Transverse colon (tissue), 4 donors: ENCODE data around the gene MDFIC2. TPM values are rescaled to one million over a fixed set of nuclear protein-coding genes. Genes with fewer than 3 reads are reported as not detected.
"Not testable (repeated sequence)": the region's sequence is repeated elsewhere in the genome, so short reads cannot be mapped to it uniquely, and the experiment has no call there.

Experiments
- DNase-seq: peaks from one replicate; pipeline ENCODE4 v3.0.0-alpha.2; 2019
- H3K27ac ChIP-seq, 4 donors: fragments of 200-600 bp; sonication (generic); 2 replicates each; pipeline ENCODE4 v1.5.1; 2016 to 2018; ENCODE audit warnings: inconsistent platforms in 4 of 4
- H3K27me3 ChIP-seq: fragments of 200-600 bp; sonication (generic); 2 replicates; pipeline ENCODE4 v1.5.1; 2017; ENCODE audit warnings: inconsistent platforms
- H3K36me3 ChIP-seq, 4 donors: fragments of 200-600 bp; sonication (generic); 2 replicates each; pipeline ENCODE4 v1.5.1; 2017 to 2019; ENCODE audit warnings: inconsistent platforms in 4 of 4
- H3K4me1 ChIP-seq, 4 donors: fragments of 200-600 bp; sonication (generic); 2 replicates each; pipeline ENCODE4 v1.5.1; 2017 to 2020; ENCODE audit warnings: inconsistent platforms in 4 of 4
- H3K4me3 ChIP-seq, 4 donors: fragments of 200-600 bp; sonication (generic); 1 replicate in 1 of 4; 2 replicates in 3 of 4; pipeline versions ENCODE4 v1.5.1 to v1.6.1; 2017 to 2019; ENCODE audit warnings: inconsistent platforms in 4 of 4
- H3K9me3 ChIP-seq, 2 donors: fragments of 200-600 bp; sonication (generic); 2 replicates each; pipeline ENCODE4 v1.5.1; 2017 to 2019; ENCODE audit warnings: inconsistent platforms in 2 of 2
- CTCF ChIP-seq, 5 experiments: fragments of 200-600 bp in 3 of 5; fragments of 450-650 bp in 2 of 5; sonication (generic) in 3 of 5; IDR thresholded peaks; 1 replicate in 2 of 5; 2 replicates in 3 of 5; pipeline ENCODE4 v1.5.1; 2016 to 2017; ENCODE audit warnings: antibody characterized with exemption in 5 of 5, inconsistent platforms in 3 of 5, mild to moderate bottlenecking in 2 of 5, moderate library complexity in 1 of 5
- EP300 ChIP-seq: sonication (generic); formaldehyde crosslinking; IDR thresholded peaks from one replicate; pipeline ENCODE4 v1.6.1; 2017; ENCODE audit warnings: antibody characterized with exemption, low read depth
- POLR2A ChIP-seq: fragments of 450-650 bp; IDR thresholded peaks from one replicate; pipeline ENCODE4 v1.6.1; 2016; ENCODE audit warnings: antibody characterized with exemption, mild to moderate bottlenecking, moderate library complexity
- POLR2AphosphoS5 ChIP-seq, 3 donors: sonication (generic); formaldehyde crosslinking; IDR thresholded peaks; one replicate each; pipeline ENCODE4 v1.6.1; 2016; ENCODE audit warnings: antibody characterized with exemption in 3 of 3
- WGBS, 2 donors: methylation state at CpG; one replicate each; pipeline ENCODE4 v1.1.5; 2018; ENCODE audit warnings: low coverage in 1 of 2; 5-methylcytosine and 5-hydroxymethylcytosine counted together
- in situ Hi-C, 4 donors: fragments of 200-750 bp; cut with MboI; loops; one replicate each; pipeline versions ENCODE4 v1.15.0 to v1.15.1; 2017; ENCODE audit warnings: low sequenced_read_pairs in 3 of 4, low pct_ligation_motif_present in 1 of 4, low pct_unique_long_range_greater_than_20kb in 1 of 4
- intact Hi-C: fragments of 100-400 bp; cut with DNase I; formaldehyde crosslinking; loops from one replicate; pipeline ENCODE4 v1.15.1; 2023; ENCODE audit warnings: low total_unique reads
- total RNA-seq, 4 donors: library from RNA; depleted of rRNA; stranded (reverse); fragments of >200 nt; gene quantifications; one replicate each; pipeline ENCODE4 v1.1.0, GENCODE V29; 2016

MDFIC2 gene
- total RNA-seq, 4 donors from 2014 or later, result not detected

GRCh38 chr3:70352215-70352614 lies 39.8 kb upstream of the MDFIC2 start:
- Histone ChIP-seq H3K4me1 (no peaks in the 10 kb centered on the region), H3K9me3 (peaks cover 0 to 3% of the 10 kb centered on the region in 2 donors), H3K36me3 (no peaks in the 10 kb centered on the region), H3K27me3 (no peaks in the 10 kb centered on the region), H3K4me3 (no peak overlapping the region), H3K27ac (no peak overlapping the region)
- TF ChIP-seq CTCF (IDR thresholded peaks at IDR 0.05) (no peak), EP300 (no peak), POLR2A (no peak), POLR2AphosphoS5 (IDR thresholded peaks at IDR 0.05) (no peak)
- in situ Hi-C loops (loop anchor here (25.0 kb wide), 2 partner anchors 215 to 240 kb away; no protein-coding TSS in a partner anchor), intact Hi-C loops (no loop called here)
- no peak for DNase-seq

- Histone ChIP-seq H3K4me3 (no peak overlapping the region), H3K36me3 (no peaks in the 10 kb centered on the region), H3K9me3 (no peaks in the 10 kb centered on the region), H3K4me1 (no peaks in the 10 kb centered on the region), H3K27ac (no peak overlapping the region), H3K27me3 (no peaks in the 10 kb centered on the region)
- TF ChIP-seq POLR2AphosphoS5 (IDR thresholded peaks at IDR 0.05), result no peak
- no peak for TF ChIP-seq EP300
- no peak for TF ChIP-seq POLR2A
- TF ChIP-seq CTCF (IDR thresholded peaks at IDR 0.05), result no peak
- intact Hi-C loops (no loop called here), in situ Hi-C loops (no loop called here)
- 21 to 39% methylated on average over 1 of the region's 1 CpG for WGBS, 2 donors
- no peak for DNase-seq
These were observed 29.7 kb upstream of the MDFIC2 start for GRCh38 chr3:70342149-70342548.

GRCh38 chr3:70336885-70337284 lies 24.4 kb upstream of the MDFIC2 start:
- DNase-seq, intact Hi-C loops, H3K4me1 ChIP-seq, H3K36me3 ChIP-seq, H3K9me3 ChIP-seq, H3K27me3 ChIP-seq, H3K4me3 ChIP-seq, in situ Hi-C loops, H3K27ac ChIP-seq: not testable (repeated sequence)
- WGBS, 2 donors, result 80 to 90% methylated on average over 1 of the region's 1 CpG

GRCh38 chr3:70333080-70333479 lies 20.6 kb upstream of the MDFIC2 start:
- H3K9me3 ChIP-seq, result no peaks in the 10 kb centered on the region
- WGBS, 2 donors, result 81 to 83% methylated on average over 3 of the region's 3 CpGs
- TF ChIP-seq POLR2AphosphoS5 (IDR thresholded peaks at IDR 0.05), result no peak
- TF ChIP-seq CTCF (IDR thresholded peaks at IDR 0.05), result no peak
- TF ChIP-seq POLR2A, result no peak
- H3K27ac ChIP-seq, result no peak overlapping the region
- intact Hi-C loops (no loop called here), in situ Hi-C loops (no loop called here)
- DNase-seq, result no peak
- H3K4me3 ChIP-seq, result no peak overlapping the region
- H3K36me3 ChIP-seq, result no peaks in the 10 kb centered on the region
- H3K4me1 ChIP-seq, result no peaks in the 10 kb centered on the region
- H3K27me3 ChIP-seq, result no peaks in the 10 kb centered on the region

GRCh38 chr3:70315021-70315420 lies 2.6 kb upstream of the MDFIC2 start:
- no peaks in the 10 kb centered on the region for H3K36me3 ChIP-seq
- WGBS, 2 donors, result 24 to 67% methylated on average over 1 of the region's 1 CpG
- H3K9me3 ChIP-seq, result no peaks in the 10 kb centered on the region
- TF ChIP-seq POLR2AphosphoS5 (IDR thresholded peaks at IDR 0.05) (no peak), CTCF (IDR thresholded peaks at IDR 0.05) (no peak), EP300 (no peak), POLR2A (no peak)
- no peak overlapping the region for H3K4me3 ChIP-seq
- no peaks in the 10 kb centered on the region for H3K27me3 ChIP-seq
- H3K27ac ChIP-seq, result no peak overlapping the region
- in situ Hi-C loops (no loop called here), intact Hi-C loops (no loop called here)
- H3K4me1 ChIP-seq, result no peaks in the 10 kb centered on the region
- no peak for DNase-seq
